NCI-H524 treated with DMSO at 0.1 percent for 48 hours (cell line): ENCODE data around the gene AIG1.
"Not testable (repeated sequence)": the region's sequence is repeated elsewhere in the genome, so short reads cannot be mapped to it uniquely, and the experiment has no call there.

Experiments
- DNase-seq: peaks from one replicate; lab custom pipeline; 2025; lab: John Stamatoyannopoulos, UW

The AIG1 gene

GRCh38 chr6:143271024-143271423 is 210.3 kb downstream of the AIG1 start:
- no peak for DNase-seq

- DNase-seq, result no peak
Observed at GRCh38 chr6:143276436-143276835, 215.7 kb downstream of the AIG1 start.

GRCh38 chr6:143279385-143279784 is 218.7 kb downstream of the AIG1 start:
- peak; percentile 98 for DNase-seq

GRCh38 chr6:143283887-143284645 is 223.4 kb downstream of the AIG1 start:
- DNase-seq, result no peak

GRCh38 chr6:143286251-143286795 is 225.6 kb downstream of the AIG1 start:
- no peak for DNase-seq

GRCh38 chr6:143288923-143289322 is 228.2 kb downstream of the AIG1 start:
- no peak for DNase-seq

GRCh38 chr6:143290206-143290605 is 229.5 kb downstream of the AIG1 start:
- DNase-seq, result no peak

GRCh38 chr6:143293523-143293922 is 232.8 kb downstream of the AIG1 start:
- DNase-seq, result no peak

GRCh38 chr6:143294265-143294860 is 233.7 kb downstream of the AIG1 start:
- no peak for DNase-seq

GRCh38 chr6:143295932-143296331 is 235.2 kb downstream of the AIG1 start:
- no peak for DNase-seq

- DNase-seq, result no peak
Observed at GRCh38 chr6:143298071-143298470, 237.4 kb downstream of the AIG1 start.

GRCh38 chr6:143299253-143300166 is 238.8 kb downstream of the AIG1 start:
- DNase-seq, result no peak

- no peak for DNase-seq
Observed at GRCh38 chr6:143301188-143301587, 240.5 kb downstream of the AIG1 start.

GRCh38 chr6:143307760-143308159 is 247.1 kb downstream of the AIG1 start:
- DNase-seq, result not testable (repeated sequence)

GRCh38 chr6:143313163-143313562 is 252.5 kb downstream of the AIG1 start:
- DNase-seq, result no peak

- DNase-seq, result no peak
Observed at GRCh38 chr6:143321491-143322086, 260.9 kb downstream of the AIG1 start.

- no peak for DNase-seq
Observed at GRCh38 chr6:143322386-143322785, 261.7 kb downstream of the AIG1 start.

- no peak for DNase-seq
Observed at GRCh38 chr6:143323729-143324470, 263.2 kb downstream of the AIG1 start.

- no peak for DNase-seq
Observed at GRCh38 chr6:143325379-143326140, 264.9 kb downstream of the AIG1 start.

GRCh38 chr6:143328876-143329275 is 268.2 kb downstream of the AIG1 start:
- no peak for DNase-seq
